Measurements from ENCODE around the gene ELFN2. TPM values are rescaled to one million over a fixed set of nuclear protein-coding genes. Genes with fewer than 3 reads are reported as not detected.

Gene ELFN2
- total and polyA plus RNA-seq, 3 experiments from 2014 or later = 0.02 to 0.20 (median 0.09) TPM

- CTCF ChIA-PET = no interaction called here
- Histone ChIP-seq H3K4me1 (ENCODE audit: insufficient read depth, low read length) (no peaks in the 10 kb centered on the region), H3K27me3 (ENCODE audit: insufficient read depth, low read length, poor library complexity, severe bottlenecking) (no peaks in the 10 kb centered on the region), H3K36me3 (ENCODE audit: insufficient read depth, low read length) (peaks cover 6% of the 10 kb centered on the region), H3K4me3 (ENCODE audit: low read length) (no peak overlapping the region), H3K27ac (ENCODE audit: low read depth, low read length) (no peak overlapping the region), H3K9me3 (ENCODE audit: low read length) (no peaks in the 10 kb centered on the region)
- POLR2A ChIA-PET = no interaction called here
- peaks cover 5 to 13% (median 11%) of the 10 kb centered on the region in 3 donors for H3K4me1 Mint-ChIP-seq
- H3K4me3 Mint-ChIP-seq = no peak overlapping the region
- no peaks in the 10 kb centered on the region for H3K27me3 Mint-ChIP-seq
- H3K27ac Mint-ChIP-seq = no peak overlapping the region
- peaks cover 5 to 41% (median 14%) of the 10 kb centered on the region in 3 donors for H3K36me3 Mint-ChIP-seq
- no peak for DNase-seq
- H3K9me3 Mint-ChIP-seq = no peaks in the 10 kb centered on the region
Observed at GRCh38 chr22:37460684-37461083, 33.4 kb upstream of the ELFN2 start.

GRCh38 chr22:37459206-37459605, 31.9 kb upstream of the ELFN2 start:
- H3K4me1 Mint-ChIP-seq = peaks cover 3 to 12% (median 4%) of the 10 kb centered on the region in 3 donors
- H3K36me3 ChIP-seq (ENCODE audit: insufficient read depth, low read length) = peaks cover 6% of the 10 kb centered on the region
- no peak overlapping the region for H3K27ac Mint-ChIP-seq
- POLR2A ChIA-PET = interaction anchor here (0.7 kb wide), 1 partner anchor 145 kb away, joined by 4 read pairs; no protein-coding TSS in a partner anchor
- H3K9me3 Mint-ChIP-seq = no peaks in the 10 kb centered on the region
- CTCF ChIA-PET = interaction anchor here (0.7 to 4.6 kb wide), 6 partner anchors 13 to 221 kb away, joined by 3 to 21 read pairs (median 7); no protein-coding TSS in a partner anchor
- no peak overlapping the region for H3K4me3 ChIP-seq (ENCODE audit: low read length)
- no peaks in the 10 kb centered on the region for H3K27me3 Mint-ChIP-seq
- H3K4me3 Mint-ChIP-seq = no peak overlapping the region
- H3K4me1 ChIP-seq (ENCODE audit: insufficient read depth, low read length) = no peaks in the 10 kb centered on the region
- no peaks in the 10 kb centered on the region for H3K27me3 ChIP-seq (ENCODE audit: insufficient read depth, low read length, poor library complexity, severe bottlenecking)
- H3K27ac ChIP-seq (ENCODE audit: low read depth, low read length) = no peak overlapping the region
- DNase-seq = no peak
- peaks cover 4 to 39% (median 17%) of the 10 kb centered on the region in 3 donors for H3K36me3 Mint-ChIP-seq
- H3K9me3 ChIP-seq (ENCODE audit: low read length) = no peaks in the 10 kb centered on the region

- DNase-seq = peak; percentile 64 to 86 (median 75)
- CTCF ChIA-PET = interaction anchor here (0.7 to 4.6 kb wide), 15 partner anchors 15 to 378 kb away, joined by 3 to 21 read pairs (median 4); no protein-coding TSS in a partner anchor
- Histone ChIP-seq H3K9me3 (ENCODE audit: low read length) (no peaks in the 10 kb centered on the region), H3K4me3 (ENCODE audit: low read length) (no peak overlapping the region), H3K27ac (ENCODE audit: low read depth, low read length) (no peak overlapping the region), H3K36me3 (ENCODE audit: insufficient read depth, low read length) (peaks cover 6% of the 10 kb centered on the region), H3K4me1 (ENCODE audit: insufficient read depth, low read length) (no peaks in the 10 kb centered on the region), H3K27me3 (ENCODE audit: insufficient read depth, low read length, poor library complexity, severe bottlenecking) (no peaks in the 10 kb centered on the region)
- Mint-ChIP-seq H3K4me3 (no peak overlapping the region), H3K36me3 (peaks cover 4 to 36% (median 17%) of the 10 kb centered on the region in 3 donors), H3K27me3 (no peaks in the 10 kb centered on the region), H3K9me3 (no peaks in the 10 kb centered on the region), H3K27ac (no peak overlapping the region), H3K4me1 (peaks cover 0 to 10% (median 4%) of the 10 kb centered on the region in 3 donors)
- POLR2A ChIA-PET = interaction anchor here (0.9 kb wide), 1 partner anchor 110 kb away, joined by 3 read pairs; no protein-coding TSS in a partner anchor
Observed at GRCh38 chr22:37457093-37457893, 30.0 kb upstream of the ELFN2 start.

- Histone ChIP-seq H3K36me3 (ENCODE audit: insufficient read depth, low read length) (peaks cover 6% of the 10 kb centered on the region), H3K4me3 (ENCODE audit: low read length) (no peak overlapping the region), H3K27me3 (ENCODE audit: insufficient read depth, low read length, poor library complexity, severe bottlenecking) (no peaks in the 10 kb centered on the region), H3K4me1 (ENCODE audit: insufficient read depth, low read length) (no peaks in the 10 kb centered on the region), H3K27ac (ENCODE audit: low read depth, low read length) (no peak overlapping the region), H3K9me3 (ENCODE audit: low read length) (no peaks in the 10 kb centered on the region)
- DNase-seq = no peak
- Mint-ChIP-seq H3K27me3 (no peaks in the 10 kb centered on the region), H3K4me3 (no peak overlapping the region), H3K36me3 (peaks cover 4 to 29% (median 17%) of the 10 kb centered on the region in 3 donors), H3K4me1 (peaks cover 0 to 4% (median 4%) of the 10 kb centered on the region in 3 donors), H3K9me3 (no peaks in the 10 kb centered on the region), H3K27ac (no peak overlapping the region)
- CTCF ChIA-PET = interaction anchor here (0.8 to 4.6 kb wide), 7 partner anchors 33 to 259 kb away, joined by 3 to 21 read pairs (median 4); no protein-coding TSS in a partner anchor
- POLR2A ChIA-PET = interaction anchor here (0.6 kb wide), 1 partner anchor 13 kb away, joined by 4 read pairs; no protein-coding TSS in a partner anchor
Observed at GRCh38 chr22:37456346-37456745, 29.1 kb upstream of the ELFN2 start.

GRCh38 chr22:37455896-37456295, 28.6 kb upstream of the ELFN2 start:
- H3K4me1 ChIP-seq (ENCODE audit: insufficient read depth, low read length) = no peaks in the 10 kb centered on the region
- H3K27ac Mint-ChIP-seq = no peak overlapping the region
- no peaks in the 10 kb centered on the region for H3K27me3 Mint-ChIP-seq
- peaks cover 0 to 4% (median 4%) of the 10 kb centered on the region in 3 donors for H3K4me1 Mint-ChIP-seq
- H3K4me3 Mint-ChIP-seq = no peak overlapping the region
- H3K9me3 ChIP-seq (ENCODE audit: low read length) = no peaks in the 10 kb centered on the region
- peaks cover 4 to 29% (median 17%) of the 10 kb centered on the region in 3 donors for H3K36me3 Mint-ChIP-seq
- no peak overlapping the region for H3K4me3 ChIP-seq (ENCODE audit: low read length)
- H3K27me3 ChIP-seq (ENCODE audit: insufficient read depth, low read length, poor library complexity, severe bottlenecking) = no peaks in the 10 kb centered on the region
- no peak for DNase-seq
- POLR2A ChIA-PET = no interaction called here
- H3K27ac ChIP-seq (ENCODE audit: low read depth, low read length) = no peak overlapping the region
- no peaks in the 10 kb centered on the region for H3K9me3 Mint-ChIP-seq
- CTCF ChIA-PET = interaction anchor here (1.0 to 4.6 kb wide), 6 partner anchors 34 to 214 kb away, joined by 3 to 21 read pairs (median 7); no protein-coding TSS in a partner anchor
- peaks cover 6% of the 10 kb centered on the region for H3K36me3 ChIP-seq (ENCODE audit: insufficient read depth, low read length)

- no peaks in the 10 kb centered on the region for H3K4me1 ChIP-seq (ENCODE audit: insufficient read depth, low read length)
- H3K9me3 ChIP-seq (ENCODE audit: low read length) = no peaks in the 10 kb centered on the region
- H3K27me3 Mint-ChIP-seq = no peaks in the 10 kb centered on the region
- peaks cover 0 to 24% (median 12%) of the 10 kb centered on the region in 3 donors for H3K36me3 Mint-ChIP-seq
- ChIA-PET POLR2A (no interaction called here), CTCF (interaction anchor here (0.9 to 4.6 kb wide), 6 partner anchors 138 to 213 kb away, joined by 3 to 21 read pairs (median 7); no protein-coding TSS in a partner anchor)
- no peak overlapping the region for H3K4me3 ChIP-seq (ENCODE audit: low read length)
- H3K27me3 ChIP-seq (ENCODE audit: insufficient read depth, low read length, poor library complexity, severe bottlenecking) = no peaks in the 10 kb centered on the region
- no peak overlapping the region for H3K27ac Mint-ChIP-seq
- DNase-seq = no peak
- peaks cover 0 to 4% (median 4%) of the 10 kb centered on the region in 3 donors for H3K4me1 Mint-ChIP-seq
- peaks cover 6% of the 10 kb centered on the region for H3K36me3 ChIP-seq (ENCODE audit: insufficient read depth, low read length)
- no peaks in the 10 kb centered on the region for H3K9me3 Mint-ChIP-seq
- H3K4me3 Mint-ChIP-seq = no peak overlapping the region
- no peak overlapping the region for H3K27ac ChIP-seq (ENCODE audit: low read depth, low read length)
Observed at GRCh38 chr22:37454857-37455686, 27.8 kb upstream of the ELFN2 start.

GRCh38 chr22:37453696-37454095, 26.4 kb upstream of the ELFN2 start:
- Histone ChIP-seq H3K4me1 (ENCODE audit: insufficient read depth, low read length) (no peaks in the 10 kb centered on the region), H3K36me3 (ENCODE audit: insufficient read depth, low read length) (peaks cover 1% of the 10 kb centered on the region), H3K9me3 (ENCODE audit: low read length) (no peaks in the 10 kb centered on the region), H3K27ac (ENCODE audit: low read depth, low read length) (no peak overlapping the region), H3K4me3 (ENCODE audit: low read length) (no peak overlapping the region), H3K27me3 (ENCODE audit: insufficient read depth, low read length, poor library complexity, severe bottlenecking) (no peaks in the 10 kb centered on the region)
- CTCF ChIA-PET = no interaction called here
- no peak overlapping the region for H3K4me3 Mint-ChIP-seq
- H3K9me3 Mint-ChIP-seq = no peaks in the 10 kb centered on the region
- H3K27ac Mint-ChIP-seq = no peak overlapping the region
- H3K4me1 Mint-ChIP-seq = peaks cover 0 to 4% (median 4%) of the 10 kb centered on the region in 3 donors
- H3K27me3 Mint-ChIP-seq = no peaks in the 10 kb centered on the region
- H3K36me3 Mint-ChIP-seq = peaks cover 0 to 13% (median 7%) of the 10 kb centered on the region in 3 donors
- POLR2A ChIA-PET = no interaction called here
- no peak for DNase-seq

All from CD8-positive, alpha-beta memory T cell (primary cell).